Gastroesophageal sphincter (tissue), 3 donors: ENCODE results near the gene ATL3.

Experiments
- EP300 ChIP-seq: sonication (generic); formaldehyde crosslinking; IDR thresholded peaks from one replicate; pipeline ENCODE4 v1.6.1; 2017; ENCODE audit warnings: antibody characterized with exemption, mild to moderate bottlenecking
- POLR2A ChIP-seq, 2 donors: fragments of 450-650 bp; IDR thresholded peaks; one replicate each; pipeline ENCODE4 v1.6.1; 2017; ENCODE audit warnings: antibody characterized with exemption in 2 of 2, mild to moderate bottlenecking in 2 of 2, moderate library complexity in 1 of 2
- POLR2AphosphoS5 ChIP-seq: sonication (generic); formaldehyde crosslinking; IDR thresholded peaks from one replicate; pipeline ENCODE4 v1.6.1; 2017; ENCODE audit warnings: antibody characterized with exemption
- TF ChIP-seq, protein P1 (sequence below), 4 experiments: fragments of 200-600 bp in 2 of 4; fragments of 450-650 bp in 2 of 4; sonication (generic) in 1 of 4; IDR thresholded peaks; one replicate each; pipeline ENCODE4 v1.5.1; 2017 to 2019; ENCODE audit warnings: antibody characterized with exemption in 4 of 4, mild to moderate bottlenecking in 2 of 4, moderate library complexity in 2 of 4

DNA sequence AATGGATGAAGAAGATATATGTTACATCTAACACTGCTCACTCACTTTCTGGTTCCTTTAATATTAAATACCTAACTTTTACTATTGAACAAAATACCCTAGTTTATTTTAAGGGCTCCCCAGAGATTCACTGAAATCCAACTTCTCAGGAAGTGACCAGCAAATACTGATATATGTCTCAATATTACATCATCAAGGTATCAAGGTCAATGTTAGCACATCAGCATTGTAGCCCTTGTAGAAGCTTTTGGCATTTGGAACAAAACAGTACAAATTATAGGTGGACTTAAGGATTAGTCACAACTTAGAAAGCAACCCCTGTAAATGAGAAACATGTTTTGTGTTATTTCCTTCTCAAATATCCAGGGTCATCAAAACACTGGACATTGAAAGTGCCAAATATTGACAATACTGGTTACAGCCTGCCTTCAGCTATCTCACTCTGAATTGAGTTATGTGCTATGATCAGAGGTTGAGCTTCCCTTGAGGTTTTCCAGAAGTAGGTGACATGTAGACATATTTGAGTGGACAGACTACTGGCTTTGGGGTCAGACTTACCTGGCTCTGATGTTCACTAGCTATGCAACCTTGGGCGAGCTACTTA, 1.9 kb upstream of the ATL3 start:
- TF ChIP-seq, protein P1, sequence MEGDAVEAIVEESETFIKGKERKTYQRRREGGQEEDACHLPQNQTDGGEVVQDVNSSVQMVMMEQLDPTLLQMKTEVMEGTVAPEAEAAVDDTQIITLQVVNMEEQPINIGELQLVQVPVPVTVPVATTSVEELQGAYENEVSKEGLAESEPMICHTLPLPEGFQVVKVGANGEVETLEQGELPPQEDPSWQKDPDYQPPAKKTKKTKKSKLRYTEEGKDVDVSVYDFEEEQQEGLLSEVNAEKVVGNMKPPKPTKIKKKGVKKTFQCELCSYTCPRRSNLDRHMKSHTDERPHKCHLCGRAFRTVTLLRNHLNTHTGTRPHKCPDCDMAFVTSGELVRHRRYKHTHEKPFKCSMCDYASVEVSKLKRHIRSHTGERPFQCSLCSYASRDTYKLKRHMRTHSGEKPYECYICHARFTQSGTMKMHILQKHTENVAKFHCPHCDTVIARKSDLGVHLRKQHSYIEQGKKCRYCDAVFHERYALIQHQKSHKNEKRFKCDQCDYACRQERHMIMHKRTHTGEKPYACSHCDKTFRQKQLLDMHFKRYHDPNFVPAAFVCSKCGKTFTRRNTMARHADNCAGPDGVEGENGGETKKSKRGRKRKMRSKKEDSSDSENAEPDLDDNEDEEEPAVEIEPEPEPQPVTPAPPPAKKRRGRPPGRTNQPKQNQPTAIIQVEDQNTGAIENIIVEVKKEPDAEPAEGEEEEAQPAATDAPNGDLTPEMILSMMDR (IDR thresholded peaks at IDR 0.05), result no peak
- TF ChIP-seq POLR2AphosphoS5, result no peak
- TF ChIP-seq POLR2A (IDR thresholded peaks at IDR 0.05), result no peak
- TF ChIP-seq EP300, result no peak
